Neural progenitor cell (in vitro differentiated cells): ENCODE results near the gene UGT1A10. TPM values are rescaled to one million over a fixed set of nuclear protein-coding genes. Genes with fewer than 3 reads are reported as not detected.

ENCODE experiments used
- DNase-seq: peaks from one replicate; pipeline ENCODE4 v3.0.0-alpha.2; 2016; ENCODE audit warnings: low spot score
- H2AFZ ChIP-seq: fragments of 200-600 bp; sonication (generic); replicated peaks from 2 replicates; pipeline ENCODE4 v1.6.1; 2016; ENCODE audit warnings: antibody characterized with exemption
- H3F3A ChIP-seq: fragments of 200-600 bp; sonication (generic); 2 replicates; pipeline ENCODE4 v1.6.1; 2016; ENCODE audit warnings: antibody characterized with exemption, low read depth
- H3K27ac ChIP-seq: fragments of 200-600 bp; sonication (generic); 2 replicates; pipeline ENCODE4 v1.5.1; 2016; ENCODE audit warnings: mild to moderate bottlenecking
- H3K27me3 ChIP-seq: fragments of 200-600 bp; sonication (generic); 2 replicates; pipeline ENCODE4 v1.6.1; 2016; ENCODE audit warnings: mild to moderate bottlenecking, moderate library complexity
- H3K36me3 ChIP-seq: fragments of 200-600 bp; sonication (generic); 2 replicates; pipeline ENCODE4 v1.5.1; 2016
- H3K4me1 ChIP-seq: fragments of 200-600 bp; sonication (generic); 2 replicates; pipeline ENCODE4 v1.6.1; 2016; ENCODE audit warnings: mixed run types
- H3K4me2 ChIP-seq: fragments of 200-600 bp; sonication (generic); 2 replicates; pipeline ENCODE4 v1.6.1; 2016
- H3K4me3 ChIP-seq: fragments of 200-600 bp; sonication (generic); 2 replicates; pipeline ENCODE4 v1.5.1; 2016
- H3K79me2 ChIP-seq: fragments of 200-600 bp; sonication (generic); 2 replicates; pipeline ENCODE4 v1.6.1; 2016; ENCODE audit warnings: low read depth
- H3K9ac ChIP-seq: fragments of 200-600 bp; sonication (generic); 2 replicates; pipeline ENCODE4 v1.6.1; 2016
- H3K9me3 ChIP-seq: fragments of 200-600 bp; sonication (generic); 2 replicates; pipeline ENCODE4 v1.5.1; 2016; ENCODE audit warnings: low read depth
- H4K20me1 ChIP-seq: fragments of 200-600 bp; sonication (generic); 2 replicates; pipeline ENCODE4 v1.6.1; 2016; ENCODE audit warnings: low read depth
- H3K27ac Mint-ChIP-seq: 3 replicates; pipeline ENCODE4 v1.8.0; 2021; ENCODE audit warnings: mixed read lengths
- H3K27me3 Mint-ChIP-seq: 2 replicates; pipeline ENCODE4 v1.8.0; 2022; ENCODE audit warnings: low read depth, mild to moderate bottlenecking, inconsistent platforms, moderate library complexity, mixed read lengths; ENCODE audit not compliant: insufficient read depth
- H3K36me3 Mint-ChIP-seq: 3 replicates; pipeline ENCODE4 v1.8.0; 2021; ENCODE audit warnings: mixed read lengths
- H3K4me1 Mint-ChIP-seq: 3 replicates; pipeline ENCODE4 v1.8.0; 2021; ENCODE audit warnings: mixed read lengths
- H3K4me3 Mint-ChIP-seq: 3 replicates; pipeline ENCODE4 v1.8.0; 2021; ENCODE audit warnings: mild to moderate bottlenecking, moderate library complexity, mixed read lengths
- H3K9me3 Mint-ChIP-seq: 3 replicates; pipeline ENCODE4 v1.8.0; 2020; ENCODE audit warnings: mixed read lengths
- CTCF ChIP-seq: fragments of 200-600 bp; sonication (generic); IDR thresholded peaks from 2 replicates; pipeline ENCODE4 v1.5.1; 2017; ENCODE audit warnings: antibody characterized with exemption, mild to moderate bottlenecking
- EZH2 ChIP-seq: fragments of 200-600 bp; sonication (generic); IDR thresholded peaks from 2 replicates; pipeline ENCODE4 v1.6.1; 2017; ENCODE audit warnings: antibody characterized with exemption, mild to moderate bottlenecking, moderate library complexity
- EZH2phosphoT487 ChIP-seq: fragments of 200-600 bp; sonication (generic); IDR thresholded peaks from 2 replicates; pipeline ENCODE4 v1.6.1; 2017; ENCODE audit warnings: antibody characterized with exemption
- total RNA-seq: library from RNA; depleted of rRNA; stranded (reverse); fragments of >200 nt; gene quantifications from 2 replicates; pipeline ENCODE4 v1.2.3, GENCODE V29; 2015; ENCODE audit warnings: low replicate concordance

Gene UGT1A10
- total RNA-seq, 1 donor from 2014 or later: not detected

DNA sequence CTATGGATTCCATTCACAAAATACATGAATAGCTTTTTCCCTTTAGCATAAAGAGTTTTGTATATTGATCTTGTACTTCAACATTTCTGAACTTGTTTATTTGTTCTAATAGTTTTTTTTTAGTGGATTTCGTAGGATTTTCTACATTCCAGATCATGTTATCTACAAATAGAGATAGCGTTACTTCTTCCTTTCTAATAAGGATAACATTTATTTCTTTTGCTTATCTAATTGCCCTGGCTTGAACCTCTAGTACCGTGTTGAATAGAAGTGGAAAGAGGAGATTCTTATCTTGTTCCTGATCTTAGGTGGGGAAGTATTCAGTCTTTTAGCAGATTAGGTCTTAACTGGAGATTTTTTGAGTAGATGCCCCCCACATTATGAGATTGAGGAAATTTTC, 66.0 kb downstream of the UGT1A10 start:
- Histone ChIP-seq H3K36me3 (no peaks in the 10 kb centered on the region), H3K9ac (no peak overlapping the region), H3K27ac (no peak overlapping the region), H3K4me3 (no peak overlapping the region), H3K4me1 (peaks cover 18% of the 10 kb centered on the region), H3K9me3 (no peaks in the 10 kb centered on the region), H3K27me3 (no peaks in the 10 kb centered on the region), H3K4me2 (no peak overlapping the region), H3F3A (peaks cover 15% of the 10 kb centered on the region), H3K79me2 (no peaks in the 10 kb centered on the region), H2AFZ (no peak overlapping the region), H4K20me1 (no peaks in the 10 kb centered on the region)
- TF ChIP-seq EZH2: no peak
- no peak for TF ChIP-seq CTCF
- TF ChIP-seq EZH2phosphoT487: no peak
- Mint-ChIP-seq H3K27ac (no peak overlapping the region), H3K4me3 (no peak overlapping the region), H3K9me3 (peaks cover 8% of the 10 kb centered on the region), H3K27me3 (peaks cover 3% of the 10 kb centered on the region), H3K36me3 (no peaks in the 10 kb centered on the region), H3K4me1 (peaks cover 17% of the 10 kb centered on the region)
- no peak for DNase-seq

- no peaks in the 10 kb centered on the region for H3K79me2 ChIP-seq
- H3K4me2 ChIP-seq: no peak overlapping the region
- no peak overlapping the region for H3K9ac ChIP-seq
- no peaks in the 10 kb centered on the region for H3K4me1 ChIP-seq
- no peaks in the 10 kb centered on the region for H3F3A ChIP-seq
- Mint-ChIP-seq H3K4me3 (no peak overlapping the region), H3K9me3 (peaks cover 6% of the 10 kb centered on the region), H3K36me3 (no peaks in the 10 kb centered on the region), H3K4me1 (no peaks in the 10 kb centered on the region), H3K27me3 (peaks cover 3% of the 10 kb centered on the region), H3K27ac (no peak overlapping the region)
- DNase-seq: no peak
- no peaks in the 10 kb centered on the region for H3K36me3 ChIP-seq
- H3K27ac ChIP-seq: no peak overlapping the region
- no peak overlapping the region for H3K4me3 ChIP-seq
- no peaks in the 10 kb centered on the region for H3K27me3 ChIP-seq
- no peak overlapping the region for H2AFZ ChIP-seq
- no peaks in the 10 kb centered on the region for H4K20me1 ChIP-seq
- TF ChIP-seq CTCF (no peak), EZH2phosphoT487 (no peak), EZH2 (no peak)
- no peaks in the 10 kb centered on the region for H3K9me3 ChIP-seq
These were observed 69.8 kb downstream of the UGT1A10 start for GRCh38 chr2:233705911-233706506.

- H4K20me1 ChIP-seq: no peaks in the 10 kb centered on the region
- no peak overlapping the region for H2AFZ ChIP-seq
These were observed 70.5 kb downstream of the UGT1A10 start for GRCh38 chr2:233706720-233707119.

More at GRCh38 chr2:233706720-233707119, 70.5 kb downstream of the UGT1A10 start:
- Histone ChIP-seq H3K4me2 (no peak overlapping the region), H3K9ac (no peak overlapping the region), H3K9me3 (no peaks in the 10 kb centered on the region), H3F3A (no peaks in the 10 kb centered on the region), H3K27ac (no peak overlapping the region), H3K27me3 (no peaks in the 10 kb centered on the region), H3K4me1 (no peaks in the 10 kb centered on the region), H3K4me3 (no peak overlapping the region), H3K36me3 (no peaks in the 10 kb centered on the region), H3K79me2 (no peaks in the 10 kb centered on the region)
- Mint-ChIP-seq H3K4me1 (no peaks in the 10 kb centered on the region), H3K9me3 (peaks cover 3% of the 10 kb centered on the region), H3K27ac (no peak overlapping the region), H3K36me3 (no peaks in the 10 kb centered on the region), H3K4me3 (no peak overlapping the region), H3K27me3 (peaks cover 3% of the 10 kb centered on the region)
- TF ChIP-seq CTCF: no peak
- no peak for TF ChIP-seq EZH2
- TF ChIP-seq EZH2phosphoT487: no peak
- DNase-seq: no peak
